H1 (cell line): Measurements from ENCODE around the gene ZNF618. TPM values are rescaled to one million over a fixed set of nuclear protein-coding genes. Genes with fewer than 3 reads are reported as not detected.

Experiments used
- CTCF ChIA-PET: fragments of 300-600 bp; sonication (Branson Sonifier 250); formaldehyde crosslinking; loops from one replicate; lab custom pipeline; 2021; ENCODE audit not compliant: partially characterized antibody; lab: Charles Lee
- POLR2A ChIA-PET: fragments of 300-600 bp; sonication (Branson Sonifier 250); formaldehyde crosslinking; loops from one replicate; lab custom pipeline; 2021; ENCODE audit warnings: inconsistent platforms; ENCODE audit not compliant: partially characterized antibody; lab: Charles Lee
- DNase-seq, 2 experiments: peaks; one replicate each; pipeline versions ENCODE4 v3.0.0 to v3.0.0-alpha.2; 2010 to 2022; ENCODE audit warnings: low spot score in 2 of 2, low read depth in 1 of 2, mixed read lengths in 1 of 2
- FAIRE-seq: peaks from 2 replicates; lab custom pipeline; 2011; peaks lifted over from hg19 to GRCh38; lab: Jason Lieb, UNC
- H2AFZ ChIP-seq: 2 replicates; pipeline ENCODE4 v1.8.1; 2012; ENCODE audit warnings: low read length, inconsistent platforms
- H2AK5ac ChIP-seq: 2 replicates; pipeline ENCODE4 v1.6.1; 2013; ENCODE audit warnings: low read depth, low read length
- H2BK120ac ChIP-seq: replicated peaks from 2 replicates; pipeline ENCODE3; 2013; ENCODE audit warnings: low read depth, low read length, inconsistent platforms
- H2BK12ac ChIP-seq: 2 replicates; pipeline ENCODE4 v1.6.1; 2013; ENCODE audit warnings: low read depth, low read length
- H2BK15ac ChIP-seq: 2 replicates; pipeline ENCODE4 v1.6.1; 2013; ENCODE audit warnings: low read length
- H2BK20ac ChIP-seq: 2 replicates; pipeline ENCODE4 v1.6.1; 2013; ENCODE audit warnings: low read length
- H2BK5ac ChIP-seq: 2 replicates; pipeline ENCODE4 v1.6.1; 2013; ENCODE audit warnings: low read depth, low read length
- H3K14ac ChIP-seq: 2 replicates; pipeline ENCODE4 v1.6.1; 2013; ENCODE audit warnings: inconsistent platforms; ENCODE audit not compliant: insufficient read length
- H3K18ac ChIP-seq: 2 replicates; pipeline ENCODE4 v1.6.1; 2013; ENCODE audit warnings: low read length; ENCODE audit errors: extremely low read depth
- H3K23ac ChIP-seq: 2 replicates; pipeline ENCODE4 v1.6.1; 2013; ENCODE audit warnings: inconsistent platforms; ENCODE audit not compliant: insufficient read length
- H3K23me2 ChIP-seq: 2 replicates; pipeline ENCODE4 v1.6.1; 2013; ENCODE audit warnings: low read depth, low read length
- H3K27ac ChIP-seq: 2 replicates; pipeline ENCODE4 v1.6.1; 2011; ENCODE audit warnings: low read depth, low read length, inconsistent platforms
- H3K27me3 ChIP-seq, 4 experiments: replicated peaks in 1 of 4; 1 replicate in 1 of 4; 2 replicates in 3 of 4; pipeline versions ENCODE4 v1.6.1 to v1.8.1; 2011 to 2013; ENCODE audit warnings: low read length in 3 of 4, mild to moderate bottlenecking in 3 of 4, inconsistent platforms in 2 of 4, mixed read lengths in 2 of 4, moderate library complexity in 1 of 4; ENCODE audit not compliant: control insufficient read depth in 3 of 4, insufficient read depth in 3 of 4; ENCODE audit errors: extremely low read depth in 1 of 4
- H3K36me3 ChIP-seq, 4 experiments: 2 replicates each; pipeline versions ENCODE4 v1.6.1 to v1.8.1; 2011 to 2013; ENCODE audit warnings: mild to moderate bottlenecking in 4 of 4, low read length in 3 of 4, moderate library complexity in 2 of 4, control low read depth in 1 of 4, inconsistent platforms in 1 of 4; ENCODE audit not compliant: insufficient read depth in 4 of 4, control insufficient read depth in 2 of 4
- H3K4ac ChIP-seq: replicated peaks from 2 replicates; pipeline ENCODE3; 2013; ENCODE audit warnings: low read length, low read depth, mixed read lengths, inconsistent platforms; ENCODE audit not compliant: insufficient read length
- H3K4me1 ChIP-seq, 4 experiments: replicated peaks in 1 of 4; 1 replicate in 1 of 4; 2 replicates in 3 of 4; pipeline versions ENCODE4 v1.6.1 to v1.8.1; 2011 to 2013; ENCODE audit warnings: low read length in 3 of 4, inconsistent platforms in 2 of 4, mixed read lengths in 1 of 4; ENCODE audit not compliant: insufficient read depth in 4 of 4, control insufficient read depth in 3 of 4
- H3K4me2 ChIP-seq, 2 experiments: 2 replicates each; pipeline versions ENCODE4 v1.6.1 to v1.8.1; 2011 to 2013; ENCODE audit warnings: low read depth in 2 of 2, low read length in 2 of 2, control low read depth in 1 of 2, inconsistent platforms in 1 of 2, mild to moderate bottlenecking in 1 of 2; ENCODE audit not compliant: insufficient read depth in 1 of 2
- H3K4me3 ChIP-seq, 4 experiments: fragments of 200-600, 300-600 bp in 1 of 4; sonication (generic), shearing (Covaris generic), sonication (Bioruptor Twin) in 1 of 4; 2 replicates each; pipeline versions ENCODE4 v1.5.1 to v1.8.1; 2011 to 2016; ENCODE audit warnings: low read length in 4 of 4, low read depth in 3 of 4, control low read depth in 2 of 4, inconsistent platforms in 2 of 4, mild to moderate bottlenecking in 2 of 4, mixed read lengths in 1 of 4, moderate library complexity in 1 of 4; ENCODE audit not compliant: insufficient read depth in 2 of 4; ENCODE audit errors: extremely low read depth in 1 of 4
- H3K56ac ChIP-seq: replicated peaks from 2 replicates; pipeline ENCODE3; 2013; ENCODE audit warnings: low read depth, mild to moderate bottlenecking, mixed read lengths, low read length, inconsistent platforms; ENCODE audit not compliant: insufficient read length
- H3K79me1 ChIP-seq: 2 replicates; pipeline ENCODE4 v1.6.1; 2013; ENCODE audit warnings: low read depth, low read length, control low read depth
- H3K79me2 ChIP-seq, 2 experiments: 2 replicates each; pipeline versions ENCODE4 v1.6.1 to v1.8.1; 2012 to 2013; ENCODE audit warnings: low read length in 2 of 2, mild to moderate bottlenecking in 2 of 2, inconsistent platforms in 1 of 2; ENCODE audit not compliant: insufficient read depth in 2 of 2, control insufficient read depth in 1 of 2
- H3K9ac ChIP-seq, 4 experiments: replicated peaks in 1 of 4; 1 replicate in 1 of 4; 2 replicates in 3 of 4; pipeline versions ENCODE4 v1.6.1 to v1.8.1; 2011 to 2013; ENCODE audit warnings: low read depth in 3 of 4, low read length in 3 of 4, control low read depth in 2 of 4, mild to moderate bottlenecking in 2 of 4, moderate library complexity in 2 of 4, inconsistent platforms in 1 of 4; ENCODE audit errors: extremely low read depth in 1 of 4
- H3K9me3 ChIP-seq, 2 experiments: 2 replicates each; pipeline versions ENCODE4 v1.6.1 to v1.8.1; 2012 to 2013; ENCODE audit warnings: mild to moderate bottlenecking in 2 of 2, moderate library complexity in 2 of 2, control low read depth in 1 of 2, inconsistent platforms in 1 of 2, low read depth in 1 of 2, low read length in 1 of 2, mixed read lengths in 1 of 2; ENCODE audit not compliant: insufficient read depth in 2 of 2
- H4K20me1 ChIP-seq, 2 experiments: replicated peaks in 1 of 2; 2 replicates each; pipeline versions ENCODE3 to v1.8.1; 2011 to 2013; ENCODE audit warnings: inconsistent platforms in 2 of 2, low read length in 2 of 2, mild to moderate bottlenecking in 1 of 2; ENCODE audit not compliant: insufficient read depth in 2 of 2, control insufficient read depth in 1 of 2
- H4K5ac ChIP-seq: 2 replicates; pipeline ENCODE4 v1.6.1; 2013; ENCODE audit warnings: low read length, low read depth, mixed read lengths, inconsistent platforms; ENCODE audit not compliant: insufficient read length
- H4K8ac ChIP-seq: 2 replicates; pipeline ENCODE4 v1.8.0; 2013; ENCODE audit warnings: mild to moderate bottlenecking, moderate library complexity, low read length, inconsistent platforms; ENCODE audit not compliant: insufficient read depth; ENCODE audit errors: extremely low read depth
- H4K91ac ChIP-seq: replicated peaks from 2 replicates; pipeline ENCODE3; 2013; ENCODE audit warnings: low read length, mixed read lengths, inconsistent platforms; ENCODE audit not compliant: insufficient read length
- ASH2L ChIP-seq: fragments of 200-600, 300-600 bp; sonication (generic); IDR thresholded peaks from one replicate; pipeline ENCODE4 v1.7.1; 2017; ENCODE audit warnings: low read length
- BACH1 ChIP-seq: IDR thresholded peaks from 2 replicates; pipeline ENCODE4 v1.6.1; 2012; ENCODE audit warnings: low read length, improper control_type of control experiment
- CBX5 ChIP-seq: fragments of 300-800, 300-1000 bp; sonication (generic); IDR thresholded peaks from 2 replicates; pipeline ENCODE4 v1.7.1; 2016; ENCODE audit warnings: antibody characterized with exemption, low read length, low read depth
- KDM4A ChIP-seq: IDR thresholded peaks from one replicate; pipeline ENCODE4 v1.7.1; 2012; ENCODE audit warnings: low read depth, mild to moderate bottlenecking, moderate library complexity, low read length, inconsistent platforms; ENCODE audit not compliant: severe bottlenecking
- NRF1 ChIP-seq: IDR thresholded peaks from 2 replicates; pipeline ENCODE4 v1.6.1; 2011; ENCODE audit warnings: mild to moderate bottlenecking, low read depth, low read length, improper control_type of control experiment
- PHF8 ChIP-seq: fragments of 200-600 bp; sonication (generic); conservative IDR thresholded peaks from 2 replicates; pipeline ENCODE4 v1.7.1; 2012; ENCODE audit warnings: low read depth, mild to moderate bottlenecking, inconsistent platforms, low read length, moderate library complexity
- RBBP5 ChIP-seq: IDR thresholded peaks from 2 replicates; pipeline ENCODE4 v1.7.1; 2012; ENCODE audit warnings: low read depth, mild to moderate bottlenecking, inconsistent platforms, low read length, moderate library complexity, borderline replicate concordance
- RXRA ChIP-seq: IDR thresholded peaks from 2 replicates; pipeline ENCODE4 v1.6.1; 2011; ENCODE audit warnings: low read depth, mild to moderate bottlenecking, low read length, moderate library complexity; ENCODE audit not compliant: insufficient read depth
- SIRT6 ChIP-seq: IDR thresholded peaks from one replicate; pipeline ENCODE4 v1.7.1; 2012; ENCODE audit warnings: low read length, inconsistent platforms
- SP1 ChIP-seq: IDR thresholded peaks from 2 replicates; pipeline ENCODE4 v1.6.1; 2011; ENCODE audit warnings: low read depth, low read length
- WGBS, 2 experiments: shearing (Covaris generic) in 1 of 2; methylation state at CpG; one replicate each; pipeline versions ENCODE4 v1.1.6 to v1.1.7; 2013 to 2015; ENCODE audit warnings: low lambda C conversion rate in 2 of 2, mixed read lengths in 2 of 2, inconsistent platforms in 1 of 2, low coverage in 1 of 2, missing lambda C conversion rate in 1 of 2; ENCODE audit not compliant: insufficient replicate concordance in 2 of 2, insufficient coverage in 1 of 2, insufficient read length in 1 of 2; ENCODE audit errors: extremely low coverage in 1 of 2, missing lambda C conversion rate in 1 of 2; 5-methylcytosine and 5-hydroxymethylcytosine counted together
- polyA plus RNA-seq, 7 experiments: library from polyadenylated mRNA; depleted of rRNA in 3 of 7; stranded (reverse) in 5 of 7; unstranded in 2 of 7; fragments of >200 nt in 5 of 7; fragments of 200-250 nt in 2 of 7; gene quantifications; 1 replicate in 5 of 7; 2 replicates in 1 of 7; 4 replicates in 1 of 7; pipeline versions ENCODE4 v1.2.1 to v1.2.3, GENCODE V29; 2011 to 2013; ENCODE audit warnings: missing spikeins in 2 of 7, mixed read lengths in 2 of 7
- total RNA-seq: library from RNA; stranded (reverse); fragmentation: NEBNext Ultra II Directional; extraction: Animal tissue kit (Norgen Biotek cat#: 25700); gene quantifications from 2 replicates; pipeline ENCODE4 v1.2.1, GENCODE V29; 2021

ZNF618 gene
- total and polyA plus RNA-seq, 2 of the 8 experiments (the other 6 are each of a cell fraction or from before 2014, with no cell fraction given), result 9.6 to 28.5 TPM

DNA sequence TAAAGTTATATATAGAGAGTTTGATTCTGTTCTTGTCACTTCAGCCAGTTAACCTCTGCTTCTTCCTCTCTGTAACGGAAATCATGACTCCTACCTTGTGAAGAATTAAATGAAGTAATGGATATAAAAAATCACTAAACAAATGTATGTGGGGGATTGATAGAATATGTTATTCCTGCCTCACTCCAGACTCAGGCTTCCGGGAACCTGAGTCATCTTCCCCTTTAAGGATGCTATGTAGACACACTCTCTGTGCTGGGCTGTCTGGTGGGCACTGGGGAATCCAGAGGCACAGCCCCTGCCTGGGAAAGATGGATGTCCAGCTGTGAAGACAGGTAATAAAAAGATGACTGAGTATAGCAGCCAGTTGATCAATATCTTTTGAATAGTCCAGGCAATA lies 77.4 kb downstream of the ZNF618 start:
- Histone ChIP-seq H3K14ac (no peak overlapping the region), H3K9ac (no peak overlapping the region), H2AK5ac (no peak overlapping the region), H4K91ac (no peak overlapping the region), H3K27ac (no peak overlapping the region), H4K20me1 (peaks cover 2 to 4% of the 10 kb centered on the region in 2 experiments), H3K18ac (no peak overlapping the region), H2BK5ac (no peak overlapping the region), H4K8ac (no peak overlapping the region), H2AFZ (no peak overlapping the region), H3K23me2 (no peaks in the 10 kb centered on the region), H3K56ac (no peak overlapping the region), H4K5ac (no peak overlapping the region), H2BK12ac (no peak overlapping the region), H2BK120ac (no peak overlapping the region), H3K4ac (no peak overlapping the region), H3K4me1 (no peaks in the 10 kb centered on the region; a peak in 1 of 7 replicates), H3K79me1 (no peaks in the 10 kb centered on the region; the same call in 1 of the 2 replicates), H3K4me2 (no peak overlapping the region), H3K27me3 (no peaks in the 10 kb centered on the region), H2BK20ac (no peak overlapping the region), H3K9me3 (no peaks in the 10 kb centered on the region), H3K4me3 (no peak overlapping the region), H3K79me2 (peaks cover 0 to 5% of the 10 kb centered on the region in 2 experiments; a peak in 1 of 4 replicates), H3K23ac (no peak overlapping the region), H2BK15ac (no peak overlapping the region), H3K36me3 (no peaks in the 10 kb centered on the region)
- no peak for DNase-seq
- FAIRE-seq, result no peak
- POLR2A ChIA-PET, result no interaction called here
- 90% methylated on average over 2 of the region's 2 CpGs; no CpG with 5 or more reads in 1 of the 2 experiments for WGBS, 2 experiments
- CTCF ChIA-PET, result interaction anchor here (1.8 kb wide), 1 partner anchor 9 kb away, joined by 5 read pairs; no protein-coding TSS in a partner anchor
- TF ChIP-seq NRF1 (no peak), SP1 (no peak), SIRT6 (no peak), RBBP5 (no peak), KDM4A (no peak), ASH2L (no peak), CBX5 (no peak), BACH1 (no peak), RXRA (no peak), PHF8 (no peak)
